NCI-H128 (cell line): ENCODE measurements around the gene BAIAP3.
"Not testable (repeated sequence)": the region's sequence is repeated elsewhere in the genome, so short reads cannot be mapped to it uniquely, and the experiment has no call there.

Experiments
- DNase-seq: peaks from one replicate; lab custom pipeline; 2025; ENCODE audit not compliant: unreplicated experiment; lab: John Stamatoyannopoulos, UW

BAIAP3 gene

GRCh38 chr16:1317479-1318267 is 15.8 kb upstream of the BAIAP3 start:
- DNase-seq: no peak

GRCh38 chr16:1318268-1318545 is 15.2 kb upstream of the BAIAP3 start:
- no peak for DNase-seq

- DNase-seq: no peak
Measured at GRCh38 chr16:1319041-1319440, 14.4 kb upstream of the BAIAP3 start.

- DNase-seq: no peak
Measured at GRCh38 chr16:1320097-1320496, 13.3 kb upstream of the BAIAP3 start.

DNA sequence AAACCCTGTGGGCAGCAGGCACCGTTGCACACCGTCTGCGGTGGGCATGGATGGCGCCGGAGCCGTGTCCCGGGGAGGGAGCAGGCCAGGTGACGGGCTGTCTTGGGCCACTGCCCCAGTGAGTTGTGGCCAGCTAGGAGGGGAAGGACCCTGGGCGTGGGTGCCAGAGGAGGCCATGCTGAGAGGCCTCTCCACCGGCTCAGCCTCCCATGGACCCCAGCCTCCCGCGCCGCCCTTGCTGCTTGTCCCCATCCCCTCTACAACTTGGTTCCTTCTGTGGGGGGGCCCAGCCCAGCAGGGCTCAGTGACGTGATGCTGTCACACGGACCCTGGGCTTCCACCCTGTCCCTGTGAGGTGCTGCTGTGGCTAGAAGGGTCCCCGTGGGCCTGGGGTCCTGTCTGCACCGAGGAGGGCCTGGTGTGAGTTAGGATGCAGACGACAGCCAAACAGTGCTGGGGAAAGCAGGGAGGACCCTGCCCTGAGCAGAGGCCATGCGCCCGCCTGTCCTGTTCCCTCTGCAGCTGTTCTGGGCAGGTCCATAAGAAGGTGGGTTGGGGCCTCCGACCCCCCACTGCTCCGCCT is 12.7 kb upstream of the BAIAP3 start:
- DNase-seq: no peak

- no peak for DNase-seq
Measured at GRCh38 chr16:1322407-1322806, 11.0 kb upstream of the BAIAP3 start.

- no peak for DNase-seq
Measured at GRCh38 chr16:1323296-1324239, 9.9 kb upstream of the BAIAP3 start.

GRCh38 chr16:1324286-1324826 is 9.1 kb upstream of the BAIAP3 start:
- DNase-seq: no peak

DNA sequence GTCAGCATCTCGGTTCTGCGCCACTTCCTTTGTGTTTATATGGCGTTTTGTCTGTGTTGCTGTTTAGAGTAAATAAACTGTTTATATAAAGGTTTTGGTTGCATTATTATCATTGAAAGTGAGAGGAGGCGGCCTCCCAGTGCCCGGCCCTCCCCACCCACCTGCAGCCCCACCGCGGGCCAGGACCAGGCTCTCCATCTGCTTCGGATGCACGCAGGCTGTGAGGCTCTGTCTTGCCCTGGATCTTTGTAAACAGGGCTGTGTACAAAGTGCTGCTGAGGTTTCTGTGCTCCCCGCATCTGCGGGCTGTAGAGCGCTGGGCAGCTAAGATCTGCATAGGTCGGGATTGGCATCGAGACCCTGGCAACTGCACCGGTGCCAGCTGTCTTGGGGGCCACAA is 8.2 kb upstream of the BAIAP3 start:
- DNase-seq: no peak

DNA sequence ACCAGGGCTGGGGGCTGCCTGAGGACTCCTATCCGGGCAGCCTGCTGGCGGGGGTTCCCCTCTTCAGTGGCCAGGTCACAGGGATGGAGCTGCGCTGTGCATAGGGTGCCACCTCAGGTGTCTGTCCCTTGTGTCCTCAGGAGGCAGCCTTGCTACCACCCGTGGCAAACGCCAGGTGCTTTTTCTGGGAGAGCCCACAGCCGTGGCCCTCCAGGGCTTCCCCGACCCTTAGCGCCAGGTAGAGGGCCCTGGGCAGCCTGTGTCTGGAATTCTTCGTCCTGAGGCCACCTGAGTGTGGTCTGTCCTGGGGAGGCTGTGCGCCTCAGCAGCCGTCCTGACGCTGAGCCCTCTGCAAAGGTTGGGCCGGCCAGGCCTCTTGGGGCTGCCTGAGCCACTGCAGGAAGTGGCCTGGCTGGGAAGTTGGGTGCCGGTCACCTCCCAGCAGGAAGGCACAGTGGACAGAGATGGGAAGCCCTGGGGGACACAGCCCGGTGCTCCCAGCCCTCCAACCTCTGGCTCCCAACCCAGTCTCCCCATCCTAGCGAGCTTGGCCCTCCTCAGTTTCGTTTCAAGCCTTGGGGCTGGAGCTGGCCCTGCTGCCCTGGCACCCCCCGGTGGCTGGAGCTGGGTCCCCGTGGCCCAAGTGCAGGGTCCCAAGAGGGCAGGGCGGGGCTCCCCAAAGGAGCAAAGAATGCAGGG is 7.6 kb upstream of the BAIAP3 start:
- no peak for DNase-seq

DNA sequence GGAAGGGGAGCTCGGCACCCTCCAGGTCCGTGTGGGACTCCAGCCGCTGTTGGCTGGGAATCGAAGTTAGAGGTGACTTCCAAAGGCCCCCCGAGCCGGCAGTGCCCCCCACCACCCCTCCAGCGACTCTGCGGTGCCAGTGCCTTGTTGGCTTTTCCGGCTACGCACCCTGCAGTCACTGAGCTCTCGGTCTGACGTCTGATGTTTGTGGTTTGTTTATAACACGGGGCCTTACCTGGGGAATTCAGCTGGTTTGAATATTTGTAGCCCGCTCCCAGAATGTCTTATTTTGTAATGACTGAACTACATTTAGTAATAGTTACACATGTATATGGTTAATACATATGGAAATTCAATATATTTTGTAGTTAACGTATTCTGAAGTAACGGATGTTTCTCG is 7.1 kb upstream of the BAIAP3 start:
- no peak for DNase-seq

DNA sequence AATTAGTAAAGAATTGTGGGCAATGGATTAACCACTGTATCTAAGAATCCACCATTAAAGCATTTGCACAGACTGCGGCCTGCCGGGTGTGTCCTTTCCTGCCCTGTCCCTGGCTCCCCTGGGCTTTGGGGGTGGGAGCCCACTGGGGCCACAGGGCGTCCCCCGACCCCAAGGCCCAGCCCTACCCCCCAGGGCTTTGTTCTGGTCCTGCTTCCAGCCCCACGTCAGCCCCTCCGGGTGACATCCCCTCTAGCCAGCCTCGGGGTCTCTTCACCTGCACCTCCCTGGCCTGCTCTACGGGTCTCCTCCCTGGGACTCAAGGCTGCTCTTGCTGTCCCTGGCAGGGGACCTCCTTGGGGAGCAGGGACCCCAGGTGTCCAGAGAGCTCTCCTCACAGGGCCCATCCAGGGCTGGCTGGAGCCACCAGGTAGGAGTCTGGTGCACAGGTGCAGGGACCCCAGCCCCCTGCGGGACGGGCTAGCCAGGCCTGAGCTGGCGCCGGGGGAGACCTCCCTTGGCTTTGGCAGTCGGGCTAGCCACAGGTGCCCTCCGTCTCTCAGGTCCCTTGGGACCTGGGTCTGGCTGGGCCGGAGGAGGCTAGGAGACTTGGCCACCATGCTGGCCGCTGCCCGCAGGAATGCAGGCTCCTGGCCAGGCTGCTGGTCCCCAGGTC is 6.4 kb upstream of the BAIAP3 start:
- DNase-seq: no peak

- DNase-seq: no peak
Measured at GRCh38 chr16:1327619-1327947, 5.9 kb upstream of the BAIAP3 start.

DNA sequence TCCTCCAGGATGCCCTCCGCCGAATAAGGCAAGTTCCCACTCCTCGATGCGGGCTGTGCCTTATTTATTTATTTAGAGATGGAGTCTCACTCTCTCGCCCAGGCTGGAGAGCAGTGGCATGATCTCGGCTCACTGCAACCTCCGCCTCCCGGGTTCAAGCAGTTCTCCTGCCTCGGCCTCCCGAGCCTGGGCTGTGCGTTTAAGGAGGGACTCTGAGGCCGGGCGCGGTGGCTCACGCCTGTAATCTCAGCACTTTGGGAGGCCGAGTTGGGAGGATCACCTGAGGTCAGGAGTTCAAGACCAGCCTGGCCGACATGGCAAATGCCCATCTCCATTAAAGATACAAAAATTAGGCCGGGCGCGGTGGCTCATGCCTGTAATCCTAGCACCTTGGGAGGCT is 5.3 kb upstream of the BAIAP3 start:
- not testable (repeated sequence) for DNase-seq

DNA sequence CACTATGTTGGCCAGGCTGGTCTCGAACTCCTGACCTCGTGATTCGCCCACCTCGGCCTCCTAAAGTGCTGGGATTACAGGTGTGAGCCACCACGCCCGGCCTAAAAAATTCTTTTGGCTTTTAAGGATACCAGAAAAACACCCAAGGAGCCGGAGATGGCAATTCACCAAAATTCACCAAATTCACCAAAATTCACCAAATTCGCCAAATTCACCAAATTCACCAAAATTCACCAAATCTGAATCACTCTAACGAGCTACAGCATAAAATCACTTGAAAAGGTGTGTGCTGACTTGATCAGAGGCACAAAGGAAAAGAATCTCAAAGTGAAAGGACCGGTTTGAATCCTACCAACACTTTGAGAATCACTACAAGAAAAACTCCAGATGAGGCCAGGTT is 4.5 kb upstream of the BAIAP3 start:
- not testable (repeated sequence) for DNase-seq

GRCh38 chr16:1330260-1330914 is 3.1 kb upstream of the BAIAP3 start:
- no peak for DNase-seq

- no peak for DNase-seq
Measured at GRCh38 chr16:1330931-1331711, 2.3 kb upstream of the BAIAP3 start.

- no peak for DNase-seq
Measured at GRCh38 chr16:1331712-1332617, 1.5 kb upstream of the BAIAP3 start.
